GM19438 (cell line): ENCODE measurements around the gene HDAC1.

Experiments
- ATAC-seq: cut with Tn5 transposase; IDR thresholded peaks from one replicate; pipeline ENCODE4 v1.9.1; 2021; ENCODE audit warnings: low read depth; ENCODE audit not compliant: unreplicated experiment

Gene HDAC1

DNA sequence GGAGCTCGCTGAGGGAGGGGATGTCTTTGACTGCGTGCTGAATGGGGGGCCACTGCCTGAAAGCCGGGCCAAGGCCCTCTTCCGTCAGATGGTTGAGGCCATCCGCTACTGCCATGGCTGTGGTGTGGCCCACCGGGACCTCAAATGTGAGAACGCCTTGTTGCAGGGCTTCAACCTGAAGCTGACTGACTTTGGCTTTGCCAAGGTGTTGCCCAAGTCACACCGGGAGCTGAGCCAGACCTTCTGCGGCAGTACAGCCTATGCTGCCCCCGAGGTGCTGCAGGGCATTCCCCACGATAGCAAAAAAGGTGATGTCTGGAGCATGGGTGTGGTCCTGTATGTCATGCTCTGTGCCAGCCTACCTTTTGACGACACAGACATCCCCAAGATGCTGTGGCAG lies 71.8 kb downstream of the HDAC1 start:
- no peak for ATAC-seq

DNA sequence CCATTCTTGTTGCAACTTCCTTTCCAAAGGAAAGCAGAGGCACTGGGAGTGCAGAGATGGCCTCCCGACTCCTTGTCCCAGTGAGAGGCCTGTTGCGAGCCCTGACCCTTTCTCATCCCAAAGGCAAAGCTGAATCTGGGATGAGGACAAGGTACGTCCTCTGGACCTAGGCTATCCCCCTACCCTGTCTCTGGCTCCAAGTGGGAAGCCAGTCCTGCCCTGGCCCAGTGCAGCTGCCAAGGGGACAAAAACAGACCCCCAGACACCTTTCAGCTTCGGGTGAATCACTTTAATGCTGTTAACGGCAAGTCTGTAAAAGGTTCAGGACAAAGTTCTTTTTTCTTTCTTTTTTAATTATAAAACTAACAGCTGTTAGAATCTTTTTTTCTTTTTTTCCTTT lies 73.0 kb downstream of the HDAC1 start:
- ATAC-seq, result no peak

DNA sequence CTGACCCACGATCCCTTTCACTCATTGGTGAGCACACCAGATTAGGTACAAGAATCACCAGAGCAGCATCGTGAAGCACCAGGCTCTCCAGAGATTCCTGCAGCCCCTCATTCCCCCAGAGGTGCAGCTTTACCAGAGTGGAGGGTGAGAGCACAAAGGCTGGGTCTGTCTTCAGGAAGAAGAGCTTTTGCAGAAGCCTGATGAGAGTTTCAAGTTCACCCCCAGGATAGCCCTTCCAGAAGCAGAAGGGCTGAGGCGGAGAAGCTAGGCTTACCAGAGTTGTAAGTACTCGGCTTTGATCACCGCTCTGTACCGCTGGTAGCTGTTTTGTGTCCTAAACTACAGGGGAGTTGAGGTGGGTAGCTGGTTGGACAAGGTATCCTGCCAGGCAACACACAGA lies 73.6 kb downstream of the HDAC1 start:
- ATAC-seq, result no peak

DNA sequence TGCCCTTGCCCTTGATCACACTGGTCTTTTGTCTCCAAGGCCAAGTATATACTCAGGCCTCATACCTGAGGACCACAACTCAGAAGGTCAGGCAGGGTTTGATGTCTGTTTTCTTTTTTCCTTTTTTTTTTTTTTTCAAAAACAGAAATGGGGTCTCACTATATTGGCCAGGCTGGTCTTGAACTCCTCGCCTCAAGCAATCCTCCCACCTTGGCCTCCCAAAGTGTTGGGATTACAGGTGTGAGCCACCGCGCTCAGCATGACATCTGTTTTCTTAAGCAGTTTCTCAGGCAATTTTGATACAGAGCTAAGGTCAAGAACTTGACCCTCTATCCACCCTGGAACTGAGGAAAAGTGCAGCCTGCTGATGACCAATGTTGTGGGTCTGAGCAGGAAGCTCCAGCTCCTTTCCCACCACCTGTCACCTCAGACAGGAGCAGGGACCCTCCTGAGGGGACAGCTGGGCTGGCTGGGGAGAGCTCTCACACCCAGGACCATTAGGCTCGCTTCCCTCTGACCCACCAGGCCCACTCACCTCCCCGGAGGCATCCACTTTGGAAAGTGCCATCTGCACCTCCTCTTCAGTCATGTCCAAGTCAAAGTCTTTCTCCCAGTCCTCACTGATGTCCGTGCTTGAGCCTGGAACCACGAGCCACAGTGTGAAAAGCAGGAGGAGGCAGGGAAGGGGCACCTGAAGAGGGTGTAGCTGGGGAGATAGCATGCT lies 76.2 kb downstream of the HDAC1 start:
- no peak for ATAC-seq

DNA sequence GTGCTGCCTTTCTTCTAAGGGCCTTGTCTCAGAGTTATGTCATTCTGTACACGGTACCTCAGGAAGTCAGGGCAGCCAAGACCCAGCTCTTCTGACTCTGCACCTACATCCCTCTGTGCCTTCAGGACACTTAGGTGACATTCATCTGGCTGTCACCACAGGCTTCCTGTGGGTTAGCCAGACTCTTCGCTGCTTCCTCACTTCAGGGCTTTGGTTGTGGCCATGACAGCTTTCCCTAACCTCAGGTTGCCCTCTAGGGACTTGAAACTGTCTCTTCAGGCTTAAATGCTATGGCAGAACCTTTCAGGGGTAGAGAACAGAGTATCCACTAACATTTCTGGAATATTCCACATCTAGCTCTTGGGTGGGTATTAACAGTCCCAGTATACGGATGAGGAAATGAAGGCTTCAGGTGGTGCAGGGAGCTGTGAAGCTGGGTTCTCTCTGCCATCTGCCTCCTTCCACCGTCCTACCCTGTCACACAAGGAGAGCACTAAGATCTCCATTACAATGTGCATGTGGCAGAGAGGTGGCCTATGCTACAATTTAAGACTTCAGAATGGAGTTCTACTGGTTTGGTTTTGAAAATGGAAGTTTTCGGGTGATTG lies 80.4 kb downstream of the HDAC1 start:
- ATAC-seq, result peak; percentile 64

DNA sequence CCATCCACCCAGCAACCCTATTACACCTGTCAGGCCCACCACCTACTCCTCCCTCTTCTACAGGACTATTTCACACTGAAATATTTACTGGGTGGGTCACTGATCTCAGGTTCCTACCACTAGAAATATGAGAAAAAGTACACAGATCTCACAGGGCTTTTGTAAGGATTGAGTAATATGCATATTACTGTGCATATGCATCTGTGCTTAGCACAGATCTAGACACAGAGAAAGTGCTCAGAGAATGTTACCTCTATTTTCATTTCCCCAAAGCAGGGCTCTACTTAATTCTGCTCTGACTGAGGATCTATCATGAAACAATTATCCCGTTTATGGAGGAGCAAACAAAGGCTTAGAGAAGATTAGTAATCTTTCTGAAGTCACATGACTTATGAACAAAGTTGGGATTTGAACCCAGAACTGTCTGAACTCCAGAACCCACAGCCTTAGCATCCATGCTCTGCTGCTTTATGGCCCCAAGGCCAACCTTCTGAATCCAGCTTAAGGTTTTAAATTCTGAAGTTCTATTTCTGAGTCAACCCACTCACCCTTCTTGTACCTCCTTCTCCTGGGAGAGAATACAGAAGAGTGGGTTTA lies 82.2 kb downstream of the HDAC1 start:
- no peak for ATAC-seq

DNA sequence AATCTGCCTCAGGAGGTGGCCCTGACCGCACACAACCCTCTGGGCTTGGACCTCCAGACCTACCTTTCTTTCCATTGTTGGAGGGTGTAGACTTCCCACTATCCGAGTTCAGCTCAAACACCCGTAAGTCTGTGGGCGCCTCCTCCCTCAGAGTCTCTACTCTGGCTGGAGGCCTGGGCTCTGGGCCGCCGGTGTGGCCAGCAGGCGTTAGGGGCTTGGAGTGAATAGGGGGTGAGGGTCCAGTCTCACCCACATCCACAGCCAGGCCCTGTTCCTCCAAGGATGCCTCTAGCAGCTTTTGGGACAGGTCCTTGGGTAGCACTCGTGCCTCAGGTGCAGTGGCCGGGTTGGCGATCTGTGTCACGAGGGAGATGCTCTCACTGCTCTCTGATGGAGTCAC lies 84.3 kb downstream of the HDAC1 start:
- no peak for ATAC-seq

DNA sequence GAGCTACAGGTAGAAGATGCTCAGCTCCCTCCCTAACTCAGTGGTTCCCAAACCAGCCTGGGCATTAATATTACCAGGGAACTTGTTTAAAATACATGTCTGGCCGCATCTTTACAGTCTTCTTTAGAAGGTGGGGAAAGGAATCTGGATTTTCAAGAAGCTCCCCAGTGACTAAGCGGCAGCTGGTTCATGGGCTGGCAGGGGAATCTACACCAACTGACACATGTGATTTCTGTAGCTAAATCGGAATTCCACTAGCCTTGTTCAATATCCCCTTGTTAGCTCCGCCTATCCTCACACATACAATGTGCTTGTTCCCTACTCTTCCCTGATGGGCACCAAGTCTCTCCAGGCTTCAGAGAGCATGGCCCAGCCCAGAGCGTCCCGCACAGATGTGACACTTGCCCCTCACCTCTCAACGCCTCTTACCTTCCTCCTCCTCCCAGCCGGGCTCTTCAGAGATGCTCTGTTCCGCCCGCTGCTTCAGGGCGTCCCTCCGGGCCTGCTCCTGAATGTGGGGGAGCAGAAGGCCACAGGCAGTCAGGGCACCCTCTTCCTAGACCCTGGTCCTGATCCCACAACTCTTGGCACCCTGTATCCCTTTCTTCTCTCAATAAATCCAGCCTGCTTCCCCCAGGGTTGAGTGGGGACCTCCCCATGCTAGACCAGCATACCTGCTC lies 85.8 kb downstream of the HDAC1 start:
- ATAC-seq, result no peak

DNA sequence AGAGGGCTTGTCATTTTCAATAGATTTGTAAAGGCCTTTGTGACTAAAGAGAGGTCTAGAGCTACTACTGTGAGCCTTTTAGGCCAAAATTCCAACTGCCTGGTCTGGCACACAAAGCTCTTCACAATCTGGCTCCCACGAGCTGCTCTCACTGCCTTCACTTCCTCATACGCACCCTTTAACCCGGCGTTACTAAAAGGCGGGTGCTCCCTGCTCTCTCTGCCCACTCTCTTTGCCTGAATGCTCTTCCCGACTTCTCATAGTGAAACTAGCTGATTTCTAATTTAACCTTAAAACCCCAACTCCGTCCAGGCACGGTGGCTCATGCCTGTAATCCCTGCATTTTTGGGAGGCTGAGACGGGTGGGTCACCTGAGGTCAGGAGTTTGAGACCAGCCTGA lies 88.2 kb downstream of the HDAC1 start:
- ATAC-seq, result no peak
